ENCODE results near the gene CTDNEP1. TPM values are rescaled to one million over a fixed set of nuclear protein-coding genes. Genes with fewer than 3 reads are reported as not detected.
A peak's percentile ranks its signal among the peaks of the same experiment; 100 is the strongest.

The CTDNEP1 gene
- total and polyA plus RNA-seq, 2 donors (not counting 3 experiments of a cell fraction or from before 2014, with no cell fraction given): 130 to 143 TPM

DNA sequence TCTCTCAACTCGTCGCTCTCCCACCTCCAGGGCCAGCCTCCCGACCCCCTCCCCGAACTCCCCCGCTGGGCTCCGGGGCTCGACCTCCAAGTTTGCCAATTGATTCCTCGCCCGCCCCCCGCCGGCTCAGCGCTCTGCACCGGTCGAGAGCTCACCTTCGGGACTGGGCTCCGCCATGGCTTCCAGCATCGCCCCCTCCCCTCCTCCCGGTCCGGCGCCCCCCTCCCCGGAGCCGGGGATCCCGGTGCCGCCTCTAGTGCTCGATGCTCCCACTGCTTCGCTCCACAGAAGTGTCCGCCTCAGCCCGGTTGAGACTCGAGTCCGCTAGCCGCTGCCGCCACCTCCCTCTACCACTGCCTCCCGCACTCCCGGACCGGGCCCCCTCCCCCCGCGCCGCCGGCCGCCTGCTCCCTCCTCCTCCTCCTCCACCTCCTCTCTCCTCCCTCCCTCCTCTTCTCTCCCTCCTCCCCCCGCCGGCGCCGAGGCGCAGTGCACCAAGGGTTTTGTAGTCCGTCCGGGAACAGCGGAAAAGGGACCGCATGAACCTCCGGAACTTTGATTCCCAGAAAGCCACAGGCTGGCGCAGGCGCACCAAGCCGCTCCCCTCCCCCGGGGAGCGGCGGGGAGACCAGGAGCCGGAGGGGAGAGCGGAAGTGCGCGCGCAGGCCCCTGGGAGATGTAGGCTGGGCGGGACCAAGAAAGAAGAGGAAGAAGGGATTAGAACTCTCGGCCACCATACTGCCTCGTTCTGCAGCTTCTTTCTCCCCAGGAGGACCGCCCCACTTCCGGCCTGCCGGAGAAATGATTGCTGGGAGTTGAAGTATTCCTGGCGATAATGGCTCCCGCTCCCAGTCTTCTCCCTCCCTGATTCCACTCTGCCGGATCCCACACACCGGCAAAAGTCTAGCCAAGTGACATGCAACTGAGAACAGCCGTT, 12.2 kb downstream of the CTDNEP1 start, which contains the start of gene PHF23:
PHF23 (minus strand) TSS at position 367 of the 937 bp plus-strand sequence; CDS start at position 189, 178 bp downstream.
- Histone ChIP-seq H3K79me2 (ENCODE audit: control insufficient read depth, insufficient read depth, low read length) (peaks cover 53% of the 10 kb centered on the region), H2AFZ (ENCODE audit: low read depth, low read length) (no peak within 1 kb of the TSS), H4K20me1 (replicated peaks; ENCODE audit: control insufficient read depth, extremely low read depth, insufficient read depth, low read length) (no peaks in the 10 kb centered on the region), H3K9ac (replicated peaks; ENCODE audit: extremely low read depth, insufficient read depth, low read length) (peak within 1 kb of the TSS; percentile 71), H3K4me3 (replicated peaks in 1 of 3; ENCODE audit: insufficient read depth in 1 of 3, low read depth in 1 of 3, low read length in 3 of 3) (peak within 1 kb of the TSS; percentile 71 to 96 (median 83)), H3K36me3 (ENCODE audit: control insufficient read depth in 2 of 2, extremely low read depth in 1 of 2, insufficient read depth in 2 of 2, low read length in 2 of 2) (peaks cover 18 to 27% of the 10 kb centered on the region in 2 experiments), H3K27ac (ENCODE audit: insufficient read depth, low read depth, low read length) (peak within 1 kb of the TSS; percentile 14), H3K9me3 (replicated peaks; ENCODE audit: control insufficient read depth, insufficient read depth, low read length) (no peaks in the 10 kb centered on the region), H3K9me1 (replicated peaks; ENCODE audit: control insufficient read depth, extremely low read depth, insufficient read depth, low read length) (no peaks in the 10 kb centered on the region), H3K4me2 (ENCODE audit: insufficient read depth, low read length) (peak within 1 kb of the TSS; percentile 81), H3K4me1 (ENCODE audit: control insufficient read depth, extremely low read depth, insufficient read depth, low read length) (peaks cover 35% of the 10 kb centered on the region), H3K27me3 (ENCODE audit: control insufficient read depth in 2 of 2, insufficient read depth in 2 of 2, low read length in 2 of 2) (no peaks in the 10 kb centered on the region)
- TF ChIP-seq POLR2AphosphoS5 (IDR thresholded peaks at IDR 0.05; ENCODE audit: insufficient read depth, low read depth, low read length): no peak
- TF ChIP-seq MYC (IDR thresholded peaks at IDR 0.05; ENCODE audit: low read depth, low read length): peak; percentile 30
- peak; percentile 51 for TF ChIP-seq POLR2A (IDR thresholded peaks at IDR 0.05; ENCODE audit: low read depth, low read length)
- TF ChIP-seq GATA2 (IDR thresholded peaks at IDR 0.05; ENCODE audit: insufficient read depth, insufficient read length, low read depth, low read length): no peak
- TF ChIP-seq, protein P1, sequence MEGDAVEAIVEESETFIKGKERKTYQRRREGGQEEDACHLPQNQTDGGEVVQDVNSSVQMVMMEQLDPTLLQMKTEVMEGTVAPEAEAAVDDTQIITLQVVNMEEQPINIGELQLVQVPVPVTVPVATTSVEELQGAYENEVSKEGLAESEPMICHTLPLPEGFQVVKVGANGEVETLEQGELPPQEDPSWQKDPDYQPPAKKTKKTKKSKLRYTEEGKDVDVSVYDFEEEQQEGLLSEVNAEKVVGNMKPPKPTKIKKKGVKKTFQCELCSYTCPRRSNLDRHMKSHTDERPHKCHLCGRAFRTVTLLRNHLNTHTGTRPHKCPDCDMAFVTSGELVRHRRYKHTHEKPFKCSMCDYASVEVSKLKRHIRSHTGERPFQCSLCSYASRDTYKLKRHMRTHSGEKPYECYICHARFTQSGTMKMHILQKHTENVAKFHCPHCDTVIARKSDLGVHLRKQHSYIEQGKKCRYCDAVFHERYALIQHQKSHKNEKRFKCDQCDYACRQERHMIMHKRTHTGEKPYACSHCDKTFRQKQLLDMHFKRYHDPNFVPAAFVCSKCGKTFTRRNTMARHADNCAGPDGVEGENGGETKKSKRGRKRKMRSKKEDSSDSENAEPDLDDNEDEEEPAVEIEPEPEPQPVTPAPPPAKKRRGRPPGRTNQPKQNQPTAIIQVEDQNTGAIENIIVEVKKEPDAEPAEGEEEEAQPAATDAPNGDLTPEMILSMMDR (IDR thresholded peaks at IDR 0.05; ENCODE audit: extremely low read depth in 1 of 2, insufficient read depth in 1 of 2, low read depth in 1 of 2, low read length in 2 of 2): no peak
- TF ChIP-seq EZH2 (IDR thresholded peaks at IDR 0.05; ENCODE audit: borderline replicate concordance, low read depth, low read length, severe bottlenecking): no peak
- peak; percentile 98 for FAIRE-seq
- BruUV-seq (replicated peaks): no TSS peak
- intact Hi-C loops (cut with micrococcal nuclease) (loop anchor here (1.0 to 5.0 kb wide), 4 partner anchors 13 to 618 kb away; partner anchors contain the start of genes CYB5D1, ELP5, NAA38 and TMEM88), dilution Hi-C loops (cut with MboI; ENCODE audit: extremely low pct_ligation_motif_present, low sequenced_read_pairs) (no loop called here)
- peak; percentile 100 for DNase-seq (ENCODE audit: low read depth, low spot score)
- ChIA-PET CTCF (interaction anchor here (0.9 to 3.4 kb wide), 6 partner anchors 15 to 194 kb away, joined by 3 to 34 read pairs (median 3); partner anchors contain the start of genes ACADVL, ACAP1 and DLG4), POLR2A (interaction anchor here (1.1 kb wide), 1 partner anchor 21 kb away, joined by 4 read pairs; no protein-coding TSS in a partner anchor)

All from endothelial cell of umbilical vein (primary cell).